Measurements from ENCODE around the gene HIRIP3.
"Not testable (repeated sequence)": the region's sequence is repeated elsewhere in the genome, so short reads cannot be mapped to it uniquely, and the experiment has no call there.

The HIRIP3 gene

GRCh38 chr16:30023586-30023985, 28.2 kb upstream of the HIRIP3 start:
- no peak overlapping the region for H3K9ac ChIP-seq (ENCODE audit: low read length)
- no peak for DNase-seq
- H3K9me2 ChIP-seq (replicated peaks; ENCODE audit: insufficient read depth, low read length) = no peaks in the 10 kb centered on the region
- H3K36me3 ChIP-seq (replicated peaks; ENCODE audit: insufficient read depth, low read length) = no peaks in the 10 kb centered on the region
- TF ChIP-seq EZH2 (optimal IDR thresholded peaks at IDR 0.05; ENCODE audit: low read depth, low read length) (no peak), EZH2phosphoT487 (IDR thresholded peaks at IDR 0.05; ENCODE audit: low read length) (no peak)
- TF ChIP-seq, protein P1, sequence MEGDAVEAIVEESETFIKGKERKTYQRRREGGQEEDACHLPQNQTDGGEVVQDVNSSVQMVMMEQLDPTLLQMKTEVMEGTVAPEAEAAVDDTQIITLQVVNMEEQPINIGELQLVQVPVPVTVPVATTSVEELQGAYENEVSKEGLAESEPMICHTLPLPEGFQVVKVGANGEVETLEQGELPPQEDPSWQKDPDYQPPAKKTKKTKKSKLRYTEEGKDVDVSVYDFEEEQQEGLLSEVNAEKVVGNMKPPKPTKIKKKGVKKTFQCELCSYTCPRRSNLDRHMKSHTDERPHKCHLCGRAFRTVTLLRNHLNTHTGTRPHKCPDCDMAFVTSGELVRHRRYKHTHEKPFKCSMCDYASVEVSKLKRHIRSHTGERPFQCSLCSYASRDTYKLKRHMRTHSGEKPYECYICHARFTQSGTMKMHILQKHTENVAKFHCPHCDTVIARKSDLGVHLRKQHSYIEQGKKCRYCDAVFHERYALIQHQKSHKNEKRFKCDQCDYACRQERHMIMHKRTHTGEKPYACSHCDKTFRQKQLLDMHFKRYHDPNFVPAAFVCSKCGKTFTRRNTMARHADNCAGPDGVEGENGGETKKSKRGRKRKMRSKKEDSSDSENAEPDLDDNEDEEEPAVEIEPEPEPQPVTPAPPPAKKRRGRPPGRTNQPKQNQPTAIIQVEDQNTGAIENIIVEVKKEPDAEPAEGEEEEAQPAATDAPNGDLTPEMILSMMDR (IDR thresholded peaks at IDR 0.05; ENCODE audit: low read length) = no peak
- H3K4me1 ChIP-seq (ENCODE audit: low read length) = no peaks in the 10 kb centered on the region
- H2AFZ ChIP-seq (ENCODE audit: low read length) = no peak overlapping the region
- no peak overlapping the region for H3K4me3 ChIP-seq (ENCODE audit: low read length)
- no peaks in the 10 kb centered on the region for H3K79me2 ChIP-seq (ENCODE audit: low read length)
- no peak overlapping the region for H3K27ac ChIP-seq (ENCODE audit: low read length)
- H3K27me3 ChIP-seq (replicated peaks; ENCODE audit: insufficient read depth, low read length) = peaks cover 80% of the 10 kb centered on the region
- H3K4me2 ChIP-seq (ENCODE audit: low read depth, low read length) = no peak overlapping the region
- no peaks in the 10 kb centered on the region for H4K20me1 ChIP-seq (ENCODE audit: insufficient read depth, low read length)
- no peaks in the 10 kb centered on the region for H3K9me3 ChIP-seq (replicated peaks; ENCODE audit: insufficient read depth, low read length)
- H3F3A ChIP-seq (ENCODE audit: insufficient read depth, low read length) = no peaks in the 10 kb centered on the region

GRCh38 chr16:30022887-30023286, 27.5 kb upstream of the HIRIP3 start, which contains the start of gene C16orf92:
TSS of gene C16orf92 (plus strand) at chr16:30023198. CDS start at chr16:30023341, 143 bp downstream.
- DNase-seq = no peak
- Histone ChIP-seq H3K36me3 (replicated peaks; ENCODE audit: insufficient read depth, low read length) (no peaks in the 10 kb centered on the region), H3K4me2 (ENCODE audit: low read depth, low read length) (no peak within 1 kb of the TSS), H2AFZ (ENCODE audit: low read length) (no peak within 1 kb of the TSS), H3K4me3 (ENCODE audit: low read length) (no peak within 1 kb of the TSS), H3F3A (ENCODE audit: insufficient read depth, low read length) (no peaks in the 10 kb centered on the region), H4K20me1 (ENCODE audit: insufficient read depth, low read length) (no peaks in the 10 kb centered on the region), H3K27me3 (replicated peaks; ENCODE audit: insufficient read depth, low read length) (peaks cover 79% of the 10 kb centered on the region), H3K9ac (ENCODE audit: low read length) (no peak within 1 kb of the TSS), H3K27ac (ENCODE audit: low read length) (no peak within 1 kb of the TSS), H3K79me2 (ENCODE audit: low read length) (no peaks in the 10 kb centered on the region), H3K4me1 (ENCODE audit: low read length) (no peaks in the 10 kb centered on the region), H3K9me2 (replicated peaks; ENCODE audit: insufficient read depth, low read length) (no peaks in the 10 kb centered on the region), H3K9me3 (replicated peaks; ENCODE audit: insufficient read depth, low read length) (no peaks in the 10 kb centered on the region)
- TF ChIP-seq EZH2 (optimal IDR thresholded peaks at IDR 0.05; ENCODE audit: low read depth, low read length) (no peak), EZH2phosphoT487 (IDR thresholded peaks at IDR 0.05; ENCODE audit: low read length) (no peak)
- TF ChIP-seq, protein P1 (IDR thresholded peaks at IDR 0.05; ENCODE audit: low read length) = no peak

GRCh38 chr16:30018731-30019158, 23.3 kb upstream of the HIRIP3 start:
- H3K4me2 ChIP-seq (ENCODE audit: low read depth, low read length) = no peak overlapping the region
- no peak overlapping the region for H3K9ac ChIP-seq (ENCODE audit: low read length)
- peaks cover 49% of the 10 kb centered on the region for H3K27me3 ChIP-seq (replicated peaks; ENCODE audit: insufficient read depth, low read length)
- TF ChIP-seq EZH2phosphoT487 (IDR thresholded peaks at IDR 0.05; ENCODE audit: low read length) = no peak
- TF ChIP-seq, protein P1 (IDR thresholded peaks at IDR 0.05; ENCODE audit: low read length) = no peak
- TF ChIP-seq EZH2 (optimal IDR thresholded peaks at IDR 0.05; ENCODE audit: low read depth, low read length) = no peak
- no peak overlapping the region for H3K4me3 ChIP-seq (ENCODE audit: low read length)
- no peaks in the 10 kb centered on the region for H3K9me2 ChIP-seq (replicated peaks; ENCODE audit: insufficient read depth, low read length)
- H3K36me3 ChIP-seq (replicated peaks; ENCODE audit: insufficient read depth, low read length) = no peaks in the 10 kb centered on the region
- no peaks in the 10 kb centered on the region for H3K79me2 ChIP-seq (ENCODE audit: low read length)
- DNase-seq = no peak
- H3F3A ChIP-seq (ENCODE audit: insufficient read depth, low read length) = no peaks in the 10 kb centered on the region
- no peaks in the 10 kb centered on the region for H3K9me3 ChIP-seq (replicated peaks; ENCODE audit: insufficient read depth, low read length)
- H3K27ac ChIP-seq (ENCODE audit: low read length) = no peak overlapping the region
- H3K4me1 ChIP-seq (ENCODE audit: low read length) = no peaks in the 10 kb centered on the region
- H4K20me1 ChIP-seq (ENCODE audit: insufficient read depth, low read length) = no peaks in the 10 kb centered on the region
- no peak overlapping the region for H2AFZ ChIP-seq (ENCODE audit: low read length)

DNA sequence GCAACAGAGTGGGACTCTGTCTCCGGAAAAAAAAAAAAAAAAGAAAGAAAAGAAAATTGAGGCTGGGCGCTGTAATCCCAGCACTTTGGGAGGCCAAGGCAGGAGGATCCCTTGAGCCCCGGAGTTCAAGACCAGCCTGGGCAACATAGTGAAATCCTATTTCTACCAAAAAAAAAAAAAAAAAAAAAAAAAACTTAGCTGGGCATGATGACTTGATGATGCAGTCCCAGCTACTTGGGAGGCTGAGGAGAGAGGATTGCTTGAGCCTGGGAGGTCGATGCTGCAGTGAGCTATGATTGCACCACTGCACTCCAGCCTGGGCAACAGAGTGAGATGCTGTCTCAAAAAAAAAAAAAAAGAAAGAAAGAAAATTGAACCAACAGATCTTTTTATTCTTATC, 22.5 kb upstream of the HIRIP3 start:
- H3K9ac ChIP-seq (ENCODE audit: low read length); H3F3A ChIP-seq (ENCODE audit: insufficient read depth, low read length); DNase-seq; H3K4me1 ChIP-seq (ENCODE audit: low read length); H3K9me3 ChIP-seq (replicated peaks; ENCODE audit: insufficient read depth, low read length); H3K4me2 ChIP-seq (ENCODE audit: low read depth, low read length); H3K9me2 ChIP-seq (replicated peaks; ENCODE audit: insufficient read depth, low read length); H4K20me1 ChIP-seq (ENCODE audit: insufficient read depth, low read length); H3K4me3 ChIP-seq (ENCODE audit: low read length); H2AFZ ChIP-seq (ENCODE audit: low read length); H3K79me2 ChIP-seq (ENCODE audit: low read length); H3K27ac ChIP-seq (ENCODE audit: low read length); H3K36me3 ChIP-seq (replicated peaks; ENCODE audit: insufficient read depth, low read length): not testable (repeated sequence)
- H3K27me3 ChIP-seq (replicated peaks; ENCODE audit: insufficient read depth, low read length) = peaks cover 42% of the 10 kb centered on the region
